Measurements from ENCODE around the gene DHRS1. TPM values are rescaled to one million over a fixed set of nuclear protein-coding genes. Genes with fewer than 3 reads are reported as not detected.
A peak's percentile ranks its signal among the peaks of the same experiment; 100 is the strongest.

DHRS1 gene
- polyA plus RNA-seq, 1 donor, result 81.3 TPM

- WGBS (ENCODE audit: insufficient coverage, low lambda C conversion rate), result 100% methylated on average over 1 of the region's 7 CpGs
- Histone ChIP-seq H3K4me3 (ENCODE audit: low read length) (no peak overlapping the region), H3K27ac (ENCODE audit: low read length) (no peak overlapping the region), H3K9me3 (ENCODE audit: control insufficient read depth, low read depth, low read length) (no peaks in the 10 kb centered on the region), H3K27me3 (ENCODE audit: control insufficient read depth, insufficient read depth, low read length) (no peaks in the 10 kb centered on the region), H3K4me1 (ENCODE audit: control insufficient read depth, insufficient read depth, low read length) (no peaks in the 10 kb centered on the region), H3K36me3 (ENCODE audit: control insufficient read depth, insufficient read depth, low read length) (no peaks in the 10 kb centered on the region)
- no peak for DNase-seq
These were observed 17.9 kb downstream of the DHRS1 start for GRCh38 chr14:24281636-24282035.

- Histone ChIP-seq H3K4me1 (ENCODE audit: control insufficient read depth, insufficient read depth, low read length) (no peaks in the 10 kb centered on the region), H3K27ac (ENCODE audit: low read length) (no peak overlapping the region), H3K9me3 (ENCODE audit: control insufficient read depth, low read depth, low read length) (no peaks in the 10 kb centered on the region), H3K27me3 (ENCODE audit: control insufficient read depth, insufficient read depth, low read length) (no peaks in the 10 kb centered on the region), H3K36me3 (ENCODE audit: control insufficient read depth, insufficient read depth, low read length) (no peaks in the 10 kb centered on the region), H3K4me3 (ENCODE audit: low read length) (no peak overlapping the region)
- WGBS (ENCODE audit: insufficient coverage, low lambda C conversion rate), result no CpG with 5 or more reads among the region's 6 CpGs
- no peak for DNase-seq
These were observed 18.7 kb downstream of the DHRS1 start for GRCh38 chr14:24280797-24281460.

- Histone ChIP-seq H3K36me3 (ENCODE audit: control insufficient read depth, insufficient read depth, low read length) (no peaks in the 10 kb centered on the region), H3K4me1 (ENCODE audit: control insufficient read depth, insufficient read depth, low read length) (no peaks in the 10 kb centered on the region), H3K27me3 (ENCODE audit: control insufficient read depth, insufficient read depth, low read length) (no peaks in the 10 kb centered on the region), H3K4me3 (ENCODE audit: low read length) (no peak overlapping the region), H3K27ac (ENCODE audit: low read length) (no peak overlapping the region), H3K9me3 (ENCODE audit: control insufficient read depth, low read depth, low read length) (no peaks in the 10 kb centered on the region)
- no CpG with 5 or more reads among the region's 11 CpGs for WGBS (ENCODE audit: insufficient coverage, low lambda C conversion rate)
- no peak for DNase-seq
These were observed 20.0 kb downstream of the DHRS1 start for GRCh38 chr14:24279301-24280186.

GRCh38 chr14:24278424-24278823 lies 21.2 kb downstream of the DHRS1 start:
- Histone ChIP-seq H3K4me3 (ENCODE audit: low read length) (no peak overlapping the region), H3K4me1 (ENCODE audit: control insufficient read depth, insufficient read depth, low read length) (no peaks in the 10 kb centered on the region), H3K27ac (ENCODE audit: low read length) (no peak overlapping the region), H3K36me3 (ENCODE audit: control insufficient read depth, insufficient read depth, low read length) (no peaks in the 10 kb centered on the region), H3K9me3 (ENCODE audit: control insufficient read depth, low read depth, low read length) (no peaks in the 10 kb centered on the region), H3K27me3 (ENCODE audit: control insufficient read depth, insufficient read depth, low read length) (no peaks in the 10 kb centered on the region)
- WGBS (ENCODE audit: insufficient coverage, low lambda C conversion rate), result 94% methylated on average over 2 of the region's 5 CpGs
- DNase-seq, result no peak

GRCh38 chr14:24277606-24278321 lies 21.8 kb downstream of the DHRS1 start:
- no peak overlapping the region for H3K4me3 ChIP-seq (ENCODE audit: low read length)
- no peaks in the 10 kb centered on the region for H3K36me3 ChIP-seq (ENCODE audit: control insufficient read depth, insufficient read depth, low read length)
- WGBS (ENCODE audit: insufficient coverage, low lambda C conversion rate), result no CpG with 5 or more reads among the region's 11 CpGs
- H3K27ac ChIP-seq (ENCODE audit: low read length), result no peak overlapping the region
- no peaks in the 10 kb centered on the region for H3K9me3 ChIP-seq (ENCODE audit: control insufficient read depth, low read depth, low read length)
- DNase-seq, result no peak
- H3K4me1 ChIP-seq (ENCODE audit: control insufficient read depth, insufficient read depth, low read length), result no peaks in the 10 kb centered on the region
- H3K27me3 ChIP-seq (ENCODE audit: control insufficient read depth, insufficient read depth, low read length), result no peaks in the 10 kb centered on the region

- no peak overlapping the region for H3K4me3 ChIP-seq (ENCODE audit: low read length)
- H3K4me1 ChIP-seq (ENCODE audit: control insufficient read depth, insufficient read depth, low read length), result peaks cover under 1% of the 10 kb centered on the region
- no peaks in the 10 kb centered on the region for H3K36me3 ChIP-seq (ENCODE audit: control insufficient read depth, insufficient read depth, low read length)
- no peaks in the 10 kb centered on the region for H3K9me3 ChIP-seq (ENCODE audit: control insufficient read depth, low read depth, low read length)
- H3K27me3 ChIP-seq (ENCODE audit: control insufficient read depth, insufficient read depth, low read length), result no peaks in the 10 kb centered on the region
- no peak overlapping the region for H3K27ac ChIP-seq (ENCODE audit: low read length)
- no CpG with 5 or more reads among the region's 6 CpGs for WGBS (ENCODE audit: insufficient coverage, low lambda C conversion rate)
- DNase-seq, result no peak
These were observed 22.5 kb downstream of the DHRS1 start for GRCh38 chr14:24277071-24277470.

- Histone ChIP-seq H3K4me3 (ENCODE audit: low read length) (no peak overlapping the region), H3K4me1 (ENCODE audit: control insufficient read depth, insufficient read depth, low read length) (peaks cover 9% of the 10 kb centered on the region), H3K9me3 (ENCODE audit: control insufficient read depth, low read depth, low read length) (no peaks in the 10 kb centered on the region), H3K36me3 (ENCODE audit: control insufficient read depth, insufficient read depth, low read length) (peaks cover 7% of the 10 kb centered on the region), H3K27ac (ENCODE audit: low read length) (no peak overlapping the region), H3K27me3 (ENCODE audit: control insufficient read depth, insufficient read depth, low read length) (no peaks in the 10 kb centered on the region)
- WGBS (ENCODE audit: insufficient coverage, low lambda C conversion rate), result 76% methylated on average over 2 of the region's 3 CpGs
- no peak for DNase-seq
These were observed 25.5 kb downstream of the DHRS1 start for GRCh38 chr14:24274101-24274543.

- H3K4me1 ChIP-seq (ENCODE audit: control insufficient read depth, insufficient read depth, low read length), result peaks cover 9% of the 10 kb centered on the region
- no peak overlapping the region for H3K27ac ChIP-seq (ENCODE audit: low read length)
- no peak for DNase-seq
- no peak overlapping the region for H3K4me3 ChIP-seq (ENCODE audit: low read length)
- WGBS (ENCODE audit: insufficient coverage, low lambda C conversion rate), result no CpG with 5 or more reads among the region's 3 CpGs
- no peaks in the 10 kb centered on the region for H3K27me3 ChIP-seq (ENCODE audit: control insufficient read depth, insufficient read depth, low read length)
- no peaks in the 10 kb centered on the region for H3K9me3 ChIP-seq (ENCODE audit: control insufficient read depth, low read depth, low read length)
- peaks cover 13% of the 10 kb centered on the region for H3K36me3 ChIP-seq (ENCODE audit: control insufficient read depth, insufficient read depth, low read length)
These were observed 26.1 kb downstream of the DHRS1 start for GRCh38 chr14:24273422-24273998.

- WGBS (ENCODE audit: insufficient coverage, low lambda C conversion rate), result no CpG with 5 or more reads among the region's 2 CpGs
- no peaks in the 10 kb centered on the region for H3K27me3 ChIP-seq (ENCODE audit: control insufficient read depth, insufficient read depth, low read length)
- H3K9me3 ChIP-seq (ENCODE audit: control insufficient read depth, low read depth, low read length), result no peaks in the 10 kb centered on the region
- no peak for DNase-seq
- H3K36me3 ChIP-seq (ENCODE audit: control insufficient read depth, insufficient read depth, low read length), result peaks cover 22% of the 10 kb centered on the region
- H3K27ac ChIP-seq (ENCODE audit: low read length), result no peak overlapping the region
- H3K4me1 ChIP-seq (ENCODE audit: control insufficient read depth, insufficient read depth, low read length), result peaks cover 9% of the 10 kb centered on the region
- no peak overlapping the region for H3K4me3 ChIP-seq (ENCODE audit: low read length)
These were observed 27.1 kb downstream of the DHRS1 start for GRCh38 chr14:24272467-24272866.

- Histone ChIP-seq H3K4me1 (ENCODE audit: control insufficient read depth, insufficient read depth, low read length) (peaks cover 9% of the 10 kb centered on the region), H3K36me3 (ENCODE audit: control insufficient read depth, insufficient read depth, low read length) (peaks cover 28% of the 10 kb centered on the region)
- WGBS (ENCODE audit: insufficient coverage, low lambda C conversion rate), result 0% methylated on average over 1 of the region's 3 CpGs
These were observed 27.7 kb downstream of the DHRS1 start for GRCh38 chr14:24271834-24272263.

More at GRCh38 chr14:24271834-24272263, 27.7 kb downstream of the DHRS1 start:
- Histone ChIP-seq H3K27me3 (ENCODE audit: control insufficient read depth, insufficient read depth, low read length) (no peaks in the 10 kb centered on the region), H3K9me3 (ENCODE audit: control insufficient read depth, low read depth, low read length) (no peaks in the 10 kb centered on the region), H3K27ac (ENCODE audit: low read length) (peak overlapping the region; percentile 29), H3K4me3 (ENCODE audit: low read length) (peak overlapping the region; percentile 65)
- no peak for DNase-seq

Measured in large intestine (tissue), 3 donors.